NB4 (cell line): ENCODE measurements around the gene ZKSCAN5.

Experiments
- DNase-seq: peaks from one replicate; pipeline ENCODE4 v3.0.0; 2010; ENCODE audit warnings: low read depth
- H3K4me3 ChIP-seq: one replicate; pipeline ENCODE4 v1.5.1; 2011; ENCODE audit warnings: mild to moderate bottlenecking, low read depth, low read length, moderate library complexity
- MAX ChIP-seq: IDR thresholded peaks from 2 replicates; pipeline ENCODE4 v1.6.1; 2011; ENCODE audit warnings: low read depth, low read length
- MYC ChIP-seq: IDR thresholded peaks from 2 replicates; pipeline ENCODE4 v1.6.1; 2011; ENCODE audit warnings: low read depth, low read length
- POLR2A ChIP-seq: IDR thresholded peaks from 2 replicates; pipeline ENCODE4 v1.6.1; 2011; ENCODE audit warnings: mild to moderate bottlenecking; ENCODE audit not compliant: insufficient read length; ENCODE audit errors: extremely low read depth
- TF ChIP-seq, protein P1 (sequence below): IDR thresholded peaks from one replicate; pipeline ENCODE4 v1.5.1; 2012; ENCODE audit warnings: low read depth, low read length

Gene ZKSCAN5

GRCh38 chr7:99485094-99485493 lies 19.4 kb upstream of the ZKSCAN5 start:
- TF ChIP-seq POLR2A, result no peak
- TF ChIP-seq, protein P1, sequence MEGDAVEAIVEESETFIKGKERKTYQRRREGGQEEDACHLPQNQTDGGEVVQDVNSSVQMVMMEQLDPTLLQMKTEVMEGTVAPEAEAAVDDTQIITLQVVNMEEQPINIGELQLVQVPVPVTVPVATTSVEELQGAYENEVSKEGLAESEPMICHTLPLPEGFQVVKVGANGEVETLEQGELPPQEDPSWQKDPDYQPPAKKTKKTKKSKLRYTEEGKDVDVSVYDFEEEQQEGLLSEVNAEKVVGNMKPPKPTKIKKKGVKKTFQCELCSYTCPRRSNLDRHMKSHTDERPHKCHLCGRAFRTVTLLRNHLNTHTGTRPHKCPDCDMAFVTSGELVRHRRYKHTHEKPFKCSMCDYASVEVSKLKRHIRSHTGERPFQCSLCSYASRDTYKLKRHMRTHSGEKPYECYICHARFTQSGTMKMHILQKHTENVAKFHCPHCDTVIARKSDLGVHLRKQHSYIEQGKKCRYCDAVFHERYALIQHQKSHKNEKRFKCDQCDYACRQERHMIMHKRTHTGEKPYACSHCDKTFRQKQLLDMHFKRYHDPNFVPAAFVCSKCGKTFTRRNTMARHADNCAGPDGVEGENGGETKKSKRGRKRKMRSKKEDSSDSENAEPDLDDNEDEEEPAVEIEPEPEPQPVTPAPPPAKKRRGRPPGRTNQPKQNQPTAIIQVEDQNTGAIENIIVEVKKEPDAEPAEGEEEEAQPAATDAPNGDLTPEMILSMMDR, result no peak
- DNase-seq, result no peak
- no peak overlapping the region for H3K4me3 ChIP-seq

- DNase-seq, result peak; percentile 40
- no peak overlapping the region for H3K4me3 ChIP-seq
- TF ChIP-seq, protein P1, result peak; percentile 8
- TF ChIP-seq POLR2A, result no peak
- TF ChIP-seq MAX, result peak; percentile 13; the same call in 1 of the 2 replicates
- TF ChIP-seq MYC, result no peak
Measured at GRCh38 chr7:99489235-99489634, 15.2 kb upstream of the ZKSCAN5 start.

GRCh38 chr7:99490878-99491277 lies 13.6 kb upstream of the ZKSCAN5 start:
- DNase-seq, result no peak
- TF ChIP-seq MAX (no peak), MYC (no peak), POLR2A (no peak)
- TF ChIP-seq, protein P1, result peak; percentile 10
- H3K4me3 ChIP-seq, result no peak overlapping the region

DNA sequence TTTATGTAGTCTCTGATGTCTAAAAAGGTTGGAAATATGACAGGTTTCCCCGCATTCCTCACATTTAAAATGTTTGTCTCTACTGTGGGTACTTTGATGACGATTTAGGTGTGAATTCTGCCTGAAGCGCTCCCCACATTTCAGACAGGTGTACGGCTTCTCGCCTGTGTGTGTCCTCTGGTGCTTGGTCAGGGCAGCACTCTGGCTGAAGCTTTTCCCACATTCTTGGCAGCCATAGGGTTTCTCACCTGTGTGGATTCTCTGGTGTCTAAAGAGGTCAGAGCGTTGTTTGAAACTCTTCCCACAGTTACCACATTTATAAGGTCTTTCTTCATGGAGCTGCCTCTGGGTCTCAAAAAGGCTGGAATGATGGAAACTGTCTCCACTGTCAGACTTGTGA lies 10.6 kb upstream of the ZKSCAN5 start:
- TF ChIP-seq, protein P1, result no peak
- DNase-seq, result no peak
- H3K4me3 ChIP-seq, result no peak overlapping the region

DNA sequence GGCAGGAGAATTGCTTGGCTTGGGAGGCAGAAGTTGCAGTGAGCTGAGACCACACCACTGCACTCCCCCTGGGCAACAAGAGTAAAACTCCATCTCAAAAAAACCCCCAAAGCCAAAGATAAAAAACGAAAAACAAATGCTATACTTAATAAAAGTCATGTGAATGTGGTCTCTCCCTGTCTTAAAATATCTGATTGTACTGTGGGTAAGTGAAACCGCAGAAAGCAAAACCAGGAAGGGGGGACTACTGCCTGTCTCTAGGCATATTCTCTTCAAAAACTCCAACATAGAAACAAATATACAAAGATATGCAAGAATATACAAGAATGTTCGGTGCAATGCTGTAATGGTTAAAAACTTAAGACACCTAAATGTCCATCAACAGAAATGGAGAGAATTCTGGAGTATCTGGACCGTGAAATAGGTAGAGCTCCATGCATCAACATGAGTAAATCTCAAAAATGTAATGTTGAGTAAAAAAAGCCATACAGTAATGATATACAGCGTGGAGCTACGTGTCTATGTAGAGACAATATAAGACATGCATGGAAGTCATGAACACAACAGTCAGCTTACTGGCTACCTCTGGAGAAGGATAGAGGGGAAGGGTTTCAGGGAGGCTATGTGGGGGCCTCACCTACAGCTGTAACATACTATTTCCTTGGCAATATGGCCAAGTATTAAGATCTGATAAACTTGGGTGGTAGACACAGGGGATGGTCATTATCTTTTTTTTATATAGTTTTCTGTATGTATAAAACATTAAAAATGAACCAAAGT lies 6.5 kb upstream of the ZKSCAN5 start:
- TF ChIP-seq POLR2A (no peak), MYC (no peak), MAX (no peak)
- TF ChIP-seq, protein P1, result no peak
- no peak for DNase-seq
- peak overlapping the region; percentile 98 for H3K4me3 ChIP-seq

DNA sequence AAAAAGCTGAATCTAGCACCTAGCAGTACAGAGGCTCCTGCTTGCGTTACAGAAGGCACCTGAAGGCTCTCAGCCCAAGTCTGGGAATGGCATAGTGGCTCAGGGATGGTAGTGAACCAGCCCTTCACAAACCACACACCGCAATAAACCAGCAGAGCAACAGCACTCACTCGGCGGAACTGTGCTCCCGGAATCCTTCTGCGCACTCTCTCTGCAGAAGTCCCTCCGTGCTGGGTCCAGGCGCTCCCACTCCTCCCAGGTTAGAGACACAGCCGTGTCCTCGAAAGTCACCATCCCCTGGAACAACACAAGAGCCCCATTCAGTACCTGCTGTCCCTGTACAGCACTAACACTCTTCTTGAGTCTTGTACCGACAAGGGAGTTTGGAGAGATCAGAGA lies 5.9 kb upstream of the ZKSCAN5 start:
- peak; percentile 64 for DNase-seq
- H3K4me3 ChIP-seq, result peak overlapping the region; percentile 98
- TF ChIP-seq MAX (no peak), POLR2A (no peak), MYC (no peak)
- TF ChIP-seq, protein P1, result no peak
